GM12864 (cell line): ENCODE results near the gene KCNF1.

ENCODE experiments used
- DNase-seq: peaks from one replicate; pipeline ENCODE4 v3.0.0-alpha.2; 2011; ENCODE audit warnings: low read depth
- H3K4me3 ChIP-seq: 2 replicates; pipeline ENCODE4 v1.5.1; 2011; ENCODE audit warnings: mild to moderate bottlenecking, low read depth, low read length, control low read depth
- CTCF ChIP-seq: IDR thresholded peaks from 2 replicates; pipeline ENCODE4 v1.5.1; 2011; ENCODE audit warnings: low read depth, mild to moderate bottlenecking, moderate library complexity, low read length, control low read depth, inconsistent platforms; ENCODE audit errors: missing control alignments

The KCNF1 gene

DNA sequence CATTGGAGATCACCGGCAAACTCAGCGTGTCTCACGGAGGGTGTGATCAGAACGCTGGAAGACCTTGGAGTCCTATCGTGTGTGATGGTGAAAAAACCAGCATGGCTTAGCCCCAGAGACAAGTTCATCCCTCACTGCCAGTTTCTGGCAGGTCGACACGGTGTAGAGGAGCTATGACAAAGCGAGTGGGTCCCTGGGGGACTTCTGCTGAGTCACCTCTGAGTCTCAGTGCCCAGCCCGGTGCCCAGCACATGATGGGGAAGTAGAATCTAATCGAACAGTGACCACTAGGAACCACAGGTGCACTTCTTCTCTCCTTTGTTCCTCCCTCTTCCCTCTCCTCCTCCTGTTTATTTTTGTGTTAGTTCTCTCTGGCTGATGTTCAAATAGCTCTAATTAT is 45.9 kb upstream of the KCNF1 start:
- TF ChIP-seq CTCF = no peak

DNA sequence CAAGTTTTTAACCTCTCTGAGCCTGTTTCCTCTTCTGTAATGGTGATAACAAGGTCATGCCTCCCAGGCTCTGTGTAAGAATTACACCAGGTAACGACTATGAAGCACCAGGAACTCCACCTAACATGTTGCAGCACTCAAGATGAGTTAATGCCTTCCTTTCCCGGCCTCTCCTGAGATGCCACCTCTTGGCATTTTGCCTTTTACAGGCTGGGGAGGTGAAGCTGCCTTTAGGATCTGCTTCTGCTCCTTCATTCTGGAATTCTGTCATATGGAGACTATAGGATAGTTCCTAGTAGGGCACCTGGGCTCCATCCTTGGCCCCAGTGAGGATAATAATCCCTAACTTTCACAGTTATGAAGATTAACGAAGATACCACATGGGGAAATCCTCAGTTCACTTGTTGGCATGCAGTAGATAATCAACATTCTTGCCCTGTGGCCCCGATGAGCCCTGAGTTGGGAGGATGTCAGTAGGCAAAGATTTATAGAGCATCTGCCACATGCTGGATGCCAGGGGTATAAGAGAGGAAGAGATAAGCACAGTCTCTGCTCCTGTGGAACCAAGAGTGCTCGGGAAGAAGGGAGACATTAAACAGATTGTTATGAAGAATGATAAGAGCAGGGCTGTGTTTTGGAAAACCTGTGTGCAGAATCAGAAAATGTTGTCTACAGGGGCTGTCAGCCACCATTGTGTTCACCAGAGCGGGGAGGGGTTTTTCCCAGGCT is 43.9 kb upstream of the KCNF1 start:
- DNase-seq = no peak
- H3K4me3 ChIP-seq = no peak overlapping the region
- TF ChIP-seq CTCF = no peak

More for the DNA sequence above, 45.9 kb upstream of the KCNF1 start:
- H3K4me3 ChIP-seq = no peak overlapping the region
- DNase-seq = no peak

DNA sequence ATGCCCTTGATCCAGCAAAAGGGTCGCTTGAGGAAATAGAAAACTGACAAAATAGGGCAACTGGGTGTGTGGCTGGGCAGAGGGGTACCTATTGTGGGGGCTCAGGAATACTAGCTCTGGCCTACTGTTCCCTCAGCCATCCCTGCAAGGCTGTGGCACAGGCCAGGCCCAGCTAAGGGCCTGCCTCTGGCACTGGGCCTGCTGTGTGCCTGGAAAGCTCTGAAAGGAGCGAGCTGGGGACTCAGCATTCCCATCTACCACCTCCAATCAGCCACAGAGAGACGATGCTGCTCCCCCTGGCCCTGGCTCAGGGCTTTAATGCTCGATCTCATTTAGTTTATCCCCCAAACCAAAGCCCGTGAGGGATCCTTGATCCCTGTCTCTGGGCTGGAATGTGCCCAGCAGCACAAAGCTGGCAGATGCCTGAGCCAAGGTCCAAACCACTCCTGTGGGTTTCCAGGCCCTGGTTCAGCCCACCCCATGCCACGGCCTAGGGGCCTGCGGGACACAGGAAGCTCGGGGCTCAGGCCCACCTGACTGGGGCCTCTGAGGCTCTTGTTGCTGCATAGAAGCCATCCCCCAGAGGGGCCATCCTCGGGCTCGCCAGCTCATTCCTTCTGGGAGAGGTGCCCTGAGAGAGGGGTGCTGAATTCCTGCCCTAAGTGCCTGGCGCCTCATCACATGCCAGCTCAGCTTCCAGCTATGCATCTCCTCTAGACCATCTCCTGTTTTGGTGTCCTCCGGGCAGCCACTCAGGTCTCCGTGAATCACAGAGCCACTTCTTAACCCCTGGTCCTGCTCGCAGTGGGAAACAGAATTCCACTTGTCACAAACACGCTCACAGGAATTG is 43.0 kb upstream of the KCNF1 start:
- H3K4me3 ChIP-seq = no peak overlapping the region
- no peak for TF ChIP-seq CTCF
- DNase-seq = no peak

GRCh38 chr2:10871978-10872377 is 39.8 kb upstream of the KCNF1 start:
- no peak for DNase-seq
- TF ChIP-seq CTCF = no peak
- H3K4me3 ChIP-seq = no peak overlapping the region

- no peak overlapping the region for H3K4me3 ChIP-seq
- TF ChIP-seq CTCF = no peak
- no peak for DNase-seq
Observed at GRCh38 chr2:10873171-10873570, 38.6 kb upstream of the KCNF1 start.

- H3K4me3 ChIP-seq = no peak overlapping the region
- DNase-seq = no peak
- TF ChIP-seq CTCF = no peak
Observed at GRCh38 chr2:10873790-10874437, 37.8 kb upstream of the KCNF1 start.
